HG03159 (cell line): Measurements from ENCODE around the gene HIP1.
"Not testable (repeated sequence)": the region's sequence is repeated elsewhere in the genome, so short reads cannot be mapped to it uniquely, and the experiment has no call there.

Experiments
- ATAC-seq: cut with Tn5 transposase; IDR thresholded peaks from one replicate; pipeline ENCODE4 v1.9.1; 2021; ENCODE audit warnings: mild to moderate bottlenecking, moderate library complexity; ENCODE audit not compliant: unreplicated experiment

The HIP1 gene

GRCh38 chr7:75738604-75738974 lies at the start of gene HIP1:
TSS of gene HIP1 (minus strand) at chr7:75738941. CDS start at chr7:75738920, 21 bp downstream.
- ATAC-seq: peak; percentile 8

- not testable (repeated sequence) for ATAC-seq
Observed at GRCh38 chr7:75788154-75788847, 49.6 kb upstream of the HIP1 start.

GRCh38 chr7:75783058-75783457 lies 44.3 kb upstream of the HIP1 start:
- not testable (repeated sequence) for ATAC-seq

GRCh38 chr7:75780647-75781273 lies 42.0 kb upstream of the HIP1 start:
- not testable (repeated sequence) for ATAC-seq

GRCh38 chr7:75779516-75779915 lies 40.8 kb upstream of the HIP1 start:
- not testable (repeated sequence) for ATAC-seq

- not testable (repeated sequence) for ATAC-seq
Observed at GRCh38 chr7:75779035-75779434, 40.3 kb upstream of the HIP1 start.

GRCh38 chr7:75776295-75776971 lies 37.7 kb upstream of the HIP1 start:
- no peak for ATAC-seq

GRCh38 chr7:75773958-75774357 lies 35.2 kb upstream of the HIP1 start:
- not testable (repeated sequence) for ATAC-seq

- ATAC-seq: no peak
Observed at GRCh38 chr7:75772081-75773077, 33.6 kb upstream of the HIP1 start, which contains the start of gene CCL26. TSS of gene CCL26 (minus strand) at chr7:75772211. CDS start at chr7:75772176, 35 bp downstream.

- ATAC-seq: no peak
Observed at GRCh38 chr7:75771224-75771623, 32.5 kb upstream of the HIP1 start.

- ATAC-seq: no peak
Observed at GRCh38 chr7:75762350-75762917, 23.7 kb upstream of the HIP1 start.

- not testable (repeated sequence) for ATAC-seq
Observed at GRCh38 chr7:75761801-75762200, 23.1 kb upstream of the HIP1 start.

GRCh38 chr7:75758491-75758890 lies 19.8 kb upstream of the HIP1 start:
- ATAC-seq: no peak

- no peak for ATAC-seq
Observed at GRCh38 chr7:75757860-75758259, 19.1 kb upstream of the HIP1 start.

GRCh38 chr7:75756991-75757676 lies 18.4 kb upstream of the HIP1 start:
- ATAC-seq: no peak

GRCh38 chr7:75756206-75756990 lies 17.7 kb upstream of the HIP1 start:
- no peak for ATAC-seq

GRCh38 chr7:75743455-75743859 lies 4.7 kb upstream of the HIP1 start:
- no peak for ATAC-seq

- no peak for ATAC-seq
Observed at GRCh38 chr7:75740846-75741497, 2.2 kb upstream of the HIP1 start.
